NCI-H2227 (cell line): ENCODE results near the gene PITX2.

ENCODE experiments used
- DNase-seq: peaks from one replicate; lab custom pipeline; 2025; ENCODE audit not compliant: unreplicated experiment; lab: John Stamatoyannopoulos, UW

PITX2 gene

GRCh38 chr4:110622841-110623717, at the start of gene PITX2:
Gene PITX2 (minus strand): TSS chr4:110623077. CDS start chr4:110622460, 617 bp downstream.
- peak; percentile 90 for DNase-seq

- DNase-seq: no peak
Observed at GRCh38 chr4:110671679-110672078, 48.8 kb upstream of the PITX2 start.

- no peak for DNase-seq
Observed at GRCh38 chr4:110669663-110670062, 46.8 kb upstream of the PITX2 start.

GRCh38 chr4:110668463-110669235, 45.8 kb upstream of the PITX2 start:
- no peak for DNase-seq

- DNase-seq: no peak
Observed at GRCh38 chr4:110667670-110668069, 44.8 kb upstream of the PITX2 start.

GRCh38 chr4:110666030-110666429, 43.2 kb upstream of the PITX2 start:
- no peak for DNase-seq

- DNase-seq: no peak
Observed at GRCh38 chr4:110663738-110664444, 41.0 kb upstream of the PITX2 start.

GRCh38 chr4:110663206-110663605, 40.3 kb upstream of the PITX2 start:
- no peak for DNase-seq

- no peak for DNase-seq
Observed at GRCh38 chr4:110660755-110661154, 37.9 kb upstream of the PITX2 start.

GRCh38 chr4:110654254-110654635, 31.4 kb upstream of the PITX2 start:
- DNase-seq: no peak

- DNase-seq: no peak
Observed at GRCh38 chr4:110653321-110654253, 30.7 kb upstream of the PITX2 start.

GRCh38 chr4:110644008-110644407, 21.1 kb upstream of the PITX2 start:
- DNase-seq: no peak

- no peak for DNase-seq
Observed at GRCh38 chr4:110643096-110643495, 20.2 kb upstream of the PITX2 start.

GRCh38 chr4:110641218-110641617, 18.3 kb upstream of the PITX2 start:
- no peak for DNase-seq

- no peak for DNase-seq
Observed at GRCh38 chr4:110640576-110640975, 17.7 kb upstream of the PITX2 start.

GRCh38 chr4:110639207-110640090, 16.6 kb upstream of the PITX2 start:
- no peak for DNase-seq

GRCh38 chr4:110638089-110638746, 15.3 kb upstream of the PITX2 start:
- DNase-seq: no peak

- DNase-seq: no peak
Observed at GRCh38 chr4:110637408-110638088, 14.7 kb upstream of the PITX2 start.
